NT2/D1 (cell line): ENCODE results near the gene NEDD9.

Experiments
- YY1 ChIP-seq: IDR thresholded peaks from 2 replicates; pipeline ENCODE4 v1.6.1; 2011; ENCODE audit not compliant: insufficient read length, insufficient read depth
- ZNF274 ChIP-seq: IDR thresholded peaks from 2 replicates; pipeline ENCODE4 v1.6.1; 2011; ENCODE audit warnings: mild to moderate bottlenecking, low read depth, low read length

DNA sequence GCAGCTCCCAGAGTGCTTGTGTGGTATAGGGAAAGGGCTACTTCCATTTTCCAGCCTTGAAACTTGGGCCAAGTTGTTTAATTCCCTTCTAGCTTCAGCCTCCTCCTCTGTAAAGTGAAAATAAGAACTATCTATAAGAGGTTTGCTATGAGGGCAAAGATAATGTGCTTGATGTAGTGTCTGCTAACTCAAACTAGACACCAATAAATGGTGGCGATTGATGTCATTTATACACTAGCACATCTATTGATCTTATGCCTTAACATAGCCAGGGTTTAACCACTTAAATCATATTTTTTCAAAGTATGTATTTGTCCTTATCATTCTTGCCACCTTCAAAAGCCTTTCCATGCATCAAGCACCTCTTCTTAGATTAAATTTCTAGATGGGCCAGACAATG lies 55.2 kb downstream of the NEDD9 start:
- TF ChIP-seq YY1 (no peak), ZNF274 (no peak)
